ENCODE data around the gene TRIM44.

- TF ChIP-seq CTCF (conservative IDR thresholded peaks at IDR 0.05; ENCODE audit: low read length) (no peak), EZH2phosphoT487 (IDR thresholded peaks at IDR 0.05; ENCODE audit: borderline replicate concordance) (no peak)
These were observed 21.3 kb downstream of the TRIM44 start for GRCh38 chr11:35683728-35684339.

All from Loucy (cell line).